ENCODE data around the gene TANGO2.

DNA sequence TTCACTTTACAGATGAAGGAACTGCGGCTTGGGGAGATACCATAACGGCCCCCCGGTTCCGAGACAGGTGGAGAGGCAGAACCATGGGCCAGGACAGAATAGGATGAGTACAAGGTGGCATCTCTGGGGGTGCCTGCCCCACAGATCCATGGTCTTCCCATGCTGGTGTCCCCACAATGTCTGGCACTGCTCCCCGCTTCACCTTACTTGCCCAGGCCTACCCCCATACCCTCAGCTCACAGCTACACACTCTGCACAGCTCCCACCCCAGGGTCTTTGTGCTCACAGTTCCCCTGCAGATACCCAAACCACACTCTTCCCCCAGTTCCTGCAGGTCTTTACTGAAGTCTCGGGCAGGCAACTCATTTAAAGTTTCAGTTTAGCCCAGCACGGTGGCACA lies 47.7 kb downstream of the TANGO2 start:
- TF ChIP-seq, protein P1, sequence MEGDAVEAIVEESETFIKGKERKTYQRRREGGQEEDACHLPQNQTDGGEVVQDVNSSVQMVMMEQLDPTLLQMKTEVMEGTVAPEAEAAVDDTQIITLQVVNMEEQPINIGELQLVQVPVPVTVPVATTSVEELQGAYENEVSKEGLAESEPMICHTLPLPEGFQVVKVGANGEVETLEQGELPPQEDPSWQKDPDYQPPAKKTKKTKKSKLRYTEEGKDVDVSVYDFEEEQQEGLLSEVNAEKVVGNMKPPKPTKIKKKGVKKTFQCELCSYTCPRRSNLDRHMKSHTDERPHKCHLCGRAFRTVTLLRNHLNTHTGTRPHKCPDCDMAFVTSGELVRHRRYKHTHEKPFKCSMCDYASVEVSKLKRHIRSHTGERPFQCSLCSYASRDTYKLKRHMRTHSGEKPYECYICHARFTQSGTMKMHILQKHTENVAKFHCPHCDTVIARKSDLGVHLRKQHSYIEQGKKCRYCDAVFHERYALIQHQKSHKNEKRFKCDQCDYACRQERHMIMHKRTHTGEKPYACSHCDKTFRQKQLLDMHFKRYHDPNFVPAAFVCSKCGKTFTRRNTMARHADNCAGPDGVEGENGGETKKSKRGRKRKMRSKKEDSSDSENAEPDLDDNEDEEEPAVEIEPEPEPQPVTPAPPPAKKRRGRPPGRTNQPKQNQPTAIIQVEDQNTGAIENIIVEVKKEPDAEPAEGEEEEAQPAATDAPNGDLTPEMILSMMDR (IDR thresholded peaks at IDR 0.05) = no peak
- no peak for TF ChIP-seq POLR2A (IDR thresholded peaks at IDR 0.05)

Measured in body of pancreas (tissue), 4 donors.